NCI-H128 (cell line): Measurements from ENCODE around the gene NSRP1.
"Not testable (repeated sequence)": the region's sequence is repeated elsewhere in the genome, so short reads cannot be mapped to it uniquely, and the experiment has no call there.

Source experiments
- DNase-seq: peaks from one replicate; lab custom pipeline; 2025; ENCODE audit not compliant: unreplicated experiment; lab: John Stamatoyannopoulos, UW

The NSRP1 gene

GRCh38 chr17:30116661-30117551 lies at the start of gene NSRP1:
Gene NSRP1 (plus strand): TSS chr17:30116816. CDS start chr17:30116844, 28 bp downstream.
- peak; percentile 42 for DNase-seq

GRCh38 chr17:30068465-30068864 lies 48.2 kb upstream of the NSRP1 start:
- no peak for DNase-seq

GRCh38 chr17:30074254-30074653 lies 42.4 kb upstream of the NSRP1 start:
- DNase-seq: no peak

- DNase-seq: no peak
Observed at GRCh38 chr17:30074730-30075129, 41.9 kb upstream of the NSRP1 start.

GRCh38 chr17:30082773-30083172 lies 33.8 kb upstream of the NSRP1 start:
- no peak for DNase-seq

GRCh38 chr17:30084788-30085187 lies 31.8 kb upstream of the NSRP1 start:
- DNase-seq: no peak

GRCh38 chr17:30086896-30087295 lies 29.7 kb upstream of the NSRP1 start:
- DNase-seq: no peak

GRCh38 chr17:30087431-30087830 lies 29.2 kb upstream of the NSRP1 start:
- not testable (repeated sequence) for DNase-seq

GRCh38 chr17:30091121-30091670 lies 25.4 kb upstream of the NSRP1 start:
- DNase-seq: no peak

GRCh38 chr17:30091771-30092170 lies 24.8 kb upstream of the NSRP1 start:
- no peak for DNase-seq

GRCh38 chr17:30092886-30093285 lies 23.7 kb upstream of the NSRP1 start:
- no peak for DNase-seq

- no peak for DNase-seq
Observed at GRCh38 chr17:30093463-30094147, 23.0 kb upstream of the NSRP1 start.

GRCh38 chr17:30095507-30096244 lies 20.9 kb upstream of the NSRP1 start:
- DNase-seq: no peak

- no peak for DNase-seq
Observed at GRCh38 chr17:30101686-30102390, 14.8 kb upstream of the NSRP1 start.

GRCh38 chr17:30103921-30104320 lies 12.7 kb upstream of the NSRP1 start:
- DNase-seq: no peak

- DNase-seq: peak; percentile 44
Observed at GRCh38 chr17:30104575-30105339, 11.9 kb upstream of the NSRP1 start.

- no peak for DNase-seq
Observed at GRCh38 chr17:30112794-30113193, 3.8 kb upstream of the NSRP1 start.

- no peak for DNase-seq
Observed at GRCh38 chr17:30113213-30113612, 3.4 kb upstream of the NSRP1 start.

- DNase-seq: no peak
Observed at GRCh38 chr17:30116345-30116660, 313 bp upstream of the NSRP1 start.

- no peak for DNase-seq
Observed at GRCh38 chr17:30117675-30118081, 1.1 kb downstream of the NSRP1 start.
